HG03460 (cell line): ENCODE data around the gene TMC1.
"Not testable (repeated sequence)": the region's sequence is repeated elsewhere in the genome, so short reads cannot be mapped to it uniquely, and the experiment has no call there.

Source experiments
- ATAC-seq: cut with Tn5 transposase; IDR thresholded peaks from one replicate; pipeline ENCODE4 v1.9.1; 2021; ENCODE audit not compliant: unreplicated experiment

TMC1 gene

DNA sequence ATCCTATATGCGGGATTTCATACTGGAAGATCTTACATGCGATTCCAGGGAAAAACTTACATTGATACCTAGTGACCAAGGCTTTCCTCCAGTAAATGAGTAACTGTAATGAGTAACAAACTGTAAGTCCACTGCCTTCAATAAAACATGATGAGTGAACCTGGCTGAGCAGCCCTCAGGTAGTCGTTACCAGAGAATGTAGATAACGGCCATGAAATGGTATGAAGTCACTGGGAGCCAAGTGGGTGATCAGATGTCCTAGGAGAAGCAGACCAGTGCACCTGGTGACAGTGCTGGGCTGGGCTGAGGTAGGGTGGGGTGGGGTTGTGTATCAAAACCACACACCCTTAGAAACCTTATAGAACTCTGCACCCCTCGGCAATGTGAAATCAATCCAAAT lies 227.9 kb downstream of the TMC1 start:
- ATAC-seq: no peak

DNA sequence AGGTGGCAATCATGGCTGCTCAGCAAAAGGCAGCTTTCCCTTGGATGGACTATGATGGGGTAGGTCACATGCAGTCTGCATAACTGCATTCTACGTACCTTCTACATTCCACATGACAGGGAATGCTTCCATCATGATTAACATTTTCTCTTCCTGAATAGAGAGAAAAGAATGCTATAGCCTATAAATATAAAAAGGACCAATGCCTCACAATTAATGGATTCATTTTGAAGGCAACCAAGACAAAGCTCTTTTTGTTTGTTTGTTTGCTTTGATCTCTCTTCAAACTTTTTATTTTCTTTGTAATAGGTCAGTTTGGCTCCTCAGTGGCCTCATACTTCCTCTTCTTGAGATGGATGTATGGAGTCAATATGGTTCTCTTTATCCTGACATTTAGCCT lies 230.1 kb downstream of the TMC1 start:
- no peak for ATAC-seq

DNA sequence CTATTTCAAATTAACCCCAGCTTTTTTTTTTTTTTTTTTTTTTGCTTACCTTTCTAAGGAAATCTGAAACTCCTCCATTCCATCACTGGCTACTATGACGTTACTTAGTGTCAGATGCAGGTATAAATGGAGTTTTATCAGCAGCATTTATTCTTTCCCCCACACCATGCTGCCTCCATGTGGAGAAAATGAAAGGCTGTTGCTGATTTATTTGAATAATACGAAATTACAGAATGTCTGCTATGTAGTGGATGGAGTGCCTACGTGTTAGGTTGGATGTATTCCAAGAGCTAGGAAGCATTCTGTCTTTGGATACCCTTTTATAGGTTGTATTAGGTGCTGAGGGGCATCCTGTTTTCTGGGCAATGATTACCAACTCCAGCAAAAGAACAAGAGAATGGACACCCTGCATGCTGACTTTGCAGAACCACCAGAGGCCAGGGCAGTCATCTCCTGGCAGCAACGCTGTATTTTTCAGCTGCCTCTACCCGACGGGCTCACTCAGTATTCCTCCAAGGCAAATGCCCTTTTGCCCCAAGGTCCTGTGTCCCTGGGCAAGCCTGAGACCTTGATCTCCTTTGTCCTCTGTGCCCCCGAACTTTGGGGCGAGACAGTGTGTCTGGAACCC lies 232.0 kb downstream of the TMC1 start:
- no peak for ATAC-seq

DNA sequence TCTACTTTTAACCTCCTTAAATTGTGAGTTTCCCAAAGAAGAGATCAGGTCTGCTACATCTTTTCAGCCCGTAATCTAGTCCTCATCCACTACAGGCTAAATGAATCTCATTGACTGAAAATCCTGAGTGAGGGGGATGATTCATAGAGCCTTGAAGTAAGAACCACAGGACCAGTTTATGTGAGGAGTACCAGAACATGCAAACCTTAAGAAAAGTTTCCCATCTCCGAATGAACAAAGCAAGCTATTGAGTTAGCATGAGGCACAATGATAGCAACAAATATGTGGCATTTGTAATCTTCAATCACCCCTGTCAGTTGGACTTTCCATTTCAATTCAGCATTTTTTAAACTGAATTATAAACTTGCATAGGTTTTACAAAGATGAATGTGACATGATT lies 234.4 kb downstream of the TMC1 start:
- ATAC-seq: no peak

DNA sequence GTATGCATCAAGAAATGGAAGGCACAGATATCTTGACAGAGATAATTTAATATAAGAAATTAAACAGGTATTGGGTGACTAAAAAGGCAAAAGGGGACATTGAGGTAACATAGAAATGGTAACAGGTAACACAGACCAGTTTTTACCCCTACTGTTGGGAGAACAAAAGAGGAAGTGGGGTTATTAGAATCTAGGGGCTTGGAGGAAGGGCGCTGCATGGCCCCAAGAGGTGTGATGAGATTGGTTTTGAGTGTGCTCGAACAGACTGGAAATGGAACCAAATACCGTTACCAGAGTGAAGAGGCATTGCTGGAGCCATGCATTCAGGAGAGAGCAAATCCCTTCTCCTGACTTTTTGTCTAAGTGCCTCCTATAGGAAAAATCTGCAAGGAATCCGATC lies 237.5 kb downstream of the TMC1 start:
- no peak for ATAC-seq

DNA sequence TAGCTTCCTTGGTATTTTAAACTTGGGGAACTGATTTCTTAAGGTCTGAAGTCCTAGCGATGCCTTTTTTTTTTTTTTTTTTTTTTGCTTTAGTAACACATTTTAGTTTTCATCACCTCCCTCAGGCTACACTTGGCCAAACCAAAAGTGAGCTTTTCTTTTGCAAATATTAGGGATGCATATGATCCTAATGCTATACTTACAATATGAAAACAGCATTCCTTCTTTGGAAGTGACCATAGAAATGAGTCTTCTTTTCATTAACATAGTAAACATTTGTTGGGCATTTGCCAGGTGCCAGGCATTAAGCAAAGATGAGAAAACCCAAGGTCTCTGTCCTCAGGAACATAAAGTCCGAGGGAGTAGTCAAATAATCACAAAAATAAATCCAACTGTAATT lies 241.6 kb downstream of the TMC1 start:
- no peak for ATAC-seq

DNA sequence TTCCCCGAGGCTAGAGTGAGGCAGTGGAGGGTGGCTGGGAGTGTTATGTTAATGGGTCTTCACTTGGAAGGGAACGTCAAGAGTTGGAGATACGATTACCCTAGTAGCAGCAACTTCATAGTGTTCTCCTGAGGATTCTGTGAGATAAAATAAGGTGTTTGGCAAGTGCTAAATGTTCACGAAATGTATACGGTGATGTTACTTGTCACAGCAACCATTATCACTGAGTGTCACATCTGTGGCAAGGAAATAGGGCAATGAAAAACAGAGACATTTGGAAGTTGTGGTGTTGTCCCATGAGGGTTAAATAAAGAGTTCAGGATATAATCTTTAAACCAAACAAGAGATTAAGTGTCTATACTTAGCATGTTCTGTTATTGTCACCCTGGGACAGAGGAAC lies 248.1 kb downstream of the TMC1 start:
- ATAC-seq: no peak

DNA sequence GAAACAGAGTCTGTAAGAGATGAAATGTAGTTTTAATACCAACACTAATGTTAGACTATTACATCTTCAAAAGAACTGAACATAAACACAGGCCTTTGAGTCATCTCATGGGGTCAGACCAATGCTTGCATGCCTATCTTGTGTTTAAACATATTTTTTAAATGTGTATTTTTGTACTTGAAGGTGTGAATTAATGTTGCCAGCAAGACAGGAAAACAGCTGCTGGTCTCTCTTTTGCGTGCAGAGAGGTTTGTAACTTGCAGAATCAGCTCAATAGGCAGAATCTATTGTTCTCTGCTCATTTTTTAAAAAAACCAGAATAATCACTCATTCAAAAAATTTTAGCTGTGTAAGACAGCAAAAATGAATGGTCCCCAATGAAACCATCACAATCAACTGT lies 251.3 kb downstream of the TMC1 start:
- ATAC-seq: no peak

DNA sequence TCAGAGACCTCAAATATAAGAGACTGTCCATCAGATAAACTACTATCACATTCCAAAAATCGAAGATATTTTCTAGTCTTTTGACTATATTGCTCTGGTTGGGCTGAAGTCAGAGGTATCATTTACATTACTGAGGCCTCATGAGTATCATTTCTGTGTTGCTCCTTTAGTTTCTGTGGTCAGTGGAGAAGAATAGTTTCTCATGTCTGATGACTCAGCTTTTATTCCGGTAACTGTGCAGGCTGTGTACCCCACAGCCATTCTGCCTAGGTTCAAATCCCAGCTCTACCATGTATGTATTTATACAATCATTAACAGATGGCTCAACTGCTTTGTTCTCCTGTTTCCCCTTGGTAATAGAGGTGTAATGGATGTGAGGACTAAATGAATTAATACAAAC lies 252.2 kb downstream of the TMC1 start:
- ATAC-seq: no peak

DNA sequence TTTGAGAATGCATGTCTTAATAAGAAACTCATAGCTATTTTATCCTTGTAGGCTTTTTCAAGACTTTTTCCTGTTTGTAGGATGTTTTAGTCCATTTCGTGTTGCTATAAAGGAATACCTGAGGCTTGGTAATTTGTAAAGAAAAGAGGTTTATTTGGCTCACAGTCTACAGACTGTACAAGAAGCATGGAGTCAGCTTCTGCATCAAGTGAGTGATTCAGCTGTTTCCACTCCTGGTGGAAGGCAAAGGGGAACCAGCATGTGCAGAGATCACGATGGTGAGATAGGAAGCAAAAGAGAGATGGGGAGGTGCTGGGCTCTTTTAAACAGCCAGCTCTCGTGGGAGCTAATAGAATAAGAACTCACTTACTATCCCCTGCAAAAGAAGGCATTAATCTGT lies 254.2 kb downstream of the TMC1 start:
- ATAC-seq: no peak

DNA sequence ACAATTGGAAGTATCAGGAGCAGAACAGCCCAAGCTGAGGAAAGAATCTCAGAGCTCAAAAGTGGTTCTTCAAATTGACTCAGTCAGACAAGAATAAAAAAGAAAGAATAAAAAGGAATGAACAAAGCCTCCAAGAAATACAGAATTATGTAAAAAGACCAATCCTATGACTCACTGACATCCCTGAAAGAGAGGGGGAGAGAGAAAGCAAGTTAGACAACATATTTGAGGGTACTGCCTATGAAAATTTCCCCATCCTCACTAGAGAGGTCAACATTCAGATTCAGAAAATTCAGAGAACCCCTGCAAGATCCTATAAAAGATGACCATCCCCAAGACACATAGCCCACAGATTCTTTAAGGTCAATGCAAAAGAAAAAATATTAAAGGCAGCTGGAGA lies 258.2 kb downstream of the TMC1 start:
- ATAC-seq: no peak

DNA sequence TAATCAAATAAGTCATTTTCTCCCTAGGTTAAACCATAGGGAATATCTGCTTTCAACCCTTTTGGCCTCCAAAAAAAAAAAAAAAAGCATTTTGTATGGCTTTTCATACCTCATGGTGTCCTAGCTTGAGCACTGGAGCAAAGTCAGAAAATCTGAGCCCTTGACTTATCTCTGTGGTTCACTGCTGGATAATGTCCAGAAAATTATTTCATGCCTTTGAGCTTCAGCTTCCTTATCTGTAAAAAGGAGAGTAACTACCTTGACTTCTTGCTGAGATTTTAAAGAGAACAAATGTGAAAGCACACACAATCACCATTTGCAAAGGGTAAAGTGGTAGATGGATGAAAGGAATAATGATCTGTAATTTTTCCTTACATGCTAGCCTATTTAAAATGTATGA lies 265.5 kb downstream of the TMC1 start:
- no peak for ATAC-seq

DNA sequence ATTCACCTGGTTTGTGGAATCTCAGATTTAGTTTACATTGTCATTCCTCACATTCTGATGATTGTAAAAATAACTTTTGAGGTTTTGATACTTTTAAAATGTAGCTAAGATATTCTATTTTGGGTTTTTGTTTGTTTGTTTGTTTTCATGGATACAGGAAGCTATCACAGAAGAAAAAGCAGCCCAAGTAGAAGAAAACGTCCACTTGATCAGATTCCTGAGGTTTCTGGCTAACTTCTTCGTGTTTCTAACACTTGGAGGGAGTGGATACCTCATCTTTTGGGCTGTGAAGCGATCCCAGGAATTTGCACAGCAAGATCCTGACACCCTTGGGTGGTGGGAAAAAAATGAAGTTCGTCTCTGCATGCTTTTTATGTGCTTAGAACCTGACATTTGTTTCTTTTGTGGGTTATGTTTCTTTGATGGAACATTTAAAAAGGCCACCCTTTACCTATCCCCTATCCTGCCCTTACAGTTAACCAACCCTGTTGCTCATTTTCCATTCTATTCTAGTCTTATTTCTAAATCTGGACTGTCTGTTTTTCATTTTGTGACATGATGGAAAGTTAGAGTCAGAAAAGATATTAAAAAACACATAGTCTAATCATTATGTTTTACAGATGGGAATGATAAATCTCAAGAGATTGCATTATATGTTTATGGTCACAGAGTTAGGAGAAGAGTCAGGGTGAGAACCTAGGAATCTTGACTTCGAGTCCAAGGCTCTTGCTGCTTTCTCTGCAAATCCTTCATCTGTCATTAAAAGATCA lies 267.7 kb downstream of the TMC1 start:
- no peak for ATAC-seq

DNA sequence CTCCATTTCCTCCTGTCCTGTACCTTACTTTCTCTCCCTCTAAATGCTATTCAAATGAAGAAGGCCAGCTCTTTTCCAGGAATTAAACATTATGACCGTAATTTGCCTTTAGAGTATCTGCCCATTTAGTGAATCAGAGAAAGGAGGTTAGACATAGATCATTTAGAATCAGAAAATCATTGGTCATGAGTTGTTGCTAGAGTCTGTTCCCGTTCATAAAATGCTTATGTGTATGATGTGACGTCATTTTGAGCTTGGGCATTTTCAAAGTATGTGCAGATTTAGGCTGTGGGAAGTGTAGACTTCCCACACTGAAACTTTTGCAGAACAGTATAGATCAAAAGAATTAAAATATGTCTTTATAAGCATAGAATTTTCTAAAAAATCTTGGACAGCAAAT lies 268.5 kb downstream of the TMC1 start:
- ATAC-seq: no peak

DNA sequence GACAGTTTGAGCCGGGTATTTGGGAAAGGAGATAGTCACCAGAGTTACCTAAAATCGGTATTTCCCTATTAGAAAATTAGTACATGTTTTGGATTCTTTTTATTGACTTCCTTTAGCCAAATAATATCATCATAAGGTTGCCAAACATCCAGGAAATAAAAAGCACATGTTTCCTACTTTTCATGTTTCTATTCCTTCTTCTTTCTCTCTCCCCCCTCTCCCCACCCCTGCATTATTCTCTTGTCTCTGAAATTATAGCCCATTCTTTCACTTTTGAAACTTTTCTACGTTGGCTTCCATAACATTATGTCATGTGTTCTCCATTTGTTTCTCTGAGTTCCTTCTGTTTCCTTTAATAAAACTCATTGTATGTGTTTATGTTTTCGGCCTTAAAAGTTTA lies 269.6 kb downstream of the TMC1 start:
- no peak for ATAC-seq

DNA sequence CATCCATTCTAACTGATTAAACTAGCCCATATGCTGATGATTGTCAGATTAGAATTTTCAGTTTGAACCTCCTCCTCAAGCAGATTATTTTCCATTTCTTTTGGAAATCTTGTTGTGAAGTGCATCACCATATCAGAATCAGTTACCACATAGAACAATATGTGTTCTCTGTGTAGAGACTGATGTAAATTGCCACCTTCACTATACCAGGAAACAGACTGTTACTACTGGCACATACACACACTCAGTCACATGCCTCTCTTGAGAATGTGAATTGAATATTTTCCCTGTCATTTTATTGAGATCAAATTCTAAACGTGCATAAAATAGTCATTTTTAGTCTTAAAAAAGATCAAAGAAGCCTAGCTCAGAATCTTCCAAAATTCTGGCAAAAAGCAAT lies 270.0 kb downstream of the TMC1 start:
- ATAC-seq: no peak

DNA sequence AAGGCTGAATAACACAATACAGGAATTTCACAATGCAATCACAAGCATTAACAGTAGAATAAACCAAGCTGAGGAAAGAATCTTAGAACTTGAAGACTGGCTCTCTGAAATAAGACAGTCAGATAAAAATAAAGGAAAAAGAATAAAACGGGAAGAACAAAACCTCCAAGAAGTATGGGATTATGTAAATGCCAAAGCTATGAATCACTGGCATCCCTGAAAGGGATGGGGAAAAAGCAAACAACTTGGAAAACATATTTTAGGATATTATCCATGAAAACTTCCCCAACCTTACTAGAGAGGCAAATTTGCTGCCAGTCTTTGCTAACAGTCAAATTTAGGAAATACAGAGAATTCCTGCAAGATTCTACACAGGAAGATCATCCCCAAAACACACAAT lies 273.5 kb downstream of the TMC1 start:
- ATAC-seq: no peak

DNA sequence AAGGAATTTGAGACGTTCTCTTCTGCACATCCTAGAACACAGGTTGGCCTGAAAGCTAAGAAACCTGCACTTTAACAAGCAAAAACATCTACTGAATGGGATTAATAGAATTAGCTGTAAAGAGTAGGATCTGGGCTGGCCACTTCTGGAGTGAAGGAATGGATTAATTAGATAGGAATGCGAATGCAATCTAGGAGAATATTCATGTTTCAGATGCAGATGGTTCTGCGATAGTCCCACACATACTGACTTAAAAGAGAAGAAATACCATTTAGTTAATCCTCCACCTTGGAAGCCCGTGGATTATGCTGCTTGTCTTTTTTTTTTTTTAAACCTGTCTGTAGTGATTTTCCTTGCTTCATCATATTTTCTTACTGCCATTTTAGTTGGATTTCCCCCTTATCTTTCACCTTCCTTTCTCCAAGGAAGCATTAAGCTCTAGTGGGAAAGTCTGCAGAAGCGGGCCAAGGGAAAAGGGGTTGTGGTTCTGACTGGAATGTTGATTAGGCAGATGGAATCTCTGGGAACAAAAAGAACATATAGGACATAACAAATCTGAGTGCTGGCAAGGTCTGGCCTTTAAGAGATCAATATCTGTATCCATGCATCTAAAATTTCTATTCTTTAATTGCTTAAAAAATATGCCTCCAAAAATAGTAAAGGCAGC lies 279.1 kb downstream of the TMC1 start:
- no peak for ATAC-seq

DNA sequence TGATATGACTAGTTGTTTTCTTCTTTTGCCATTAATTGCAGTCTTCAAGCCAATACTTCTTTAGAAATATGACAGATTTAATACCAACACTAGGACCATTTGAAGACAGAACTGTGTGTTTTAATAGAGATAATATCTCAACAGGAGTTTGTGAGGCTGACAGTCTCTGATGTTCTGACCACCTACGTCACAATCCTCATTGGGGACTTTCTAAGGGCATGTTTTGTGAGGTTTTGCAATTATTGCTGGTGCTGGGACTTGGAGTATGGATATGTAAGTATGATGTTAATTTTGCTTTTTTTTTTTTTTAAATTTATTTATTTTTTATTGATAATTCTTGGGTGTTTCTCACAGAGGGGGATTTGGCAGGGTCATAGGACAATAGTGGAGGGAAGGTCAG lies 283.8 kb downstream of the TMC1 start:
- no peak for ATAC-seq

DNA sequence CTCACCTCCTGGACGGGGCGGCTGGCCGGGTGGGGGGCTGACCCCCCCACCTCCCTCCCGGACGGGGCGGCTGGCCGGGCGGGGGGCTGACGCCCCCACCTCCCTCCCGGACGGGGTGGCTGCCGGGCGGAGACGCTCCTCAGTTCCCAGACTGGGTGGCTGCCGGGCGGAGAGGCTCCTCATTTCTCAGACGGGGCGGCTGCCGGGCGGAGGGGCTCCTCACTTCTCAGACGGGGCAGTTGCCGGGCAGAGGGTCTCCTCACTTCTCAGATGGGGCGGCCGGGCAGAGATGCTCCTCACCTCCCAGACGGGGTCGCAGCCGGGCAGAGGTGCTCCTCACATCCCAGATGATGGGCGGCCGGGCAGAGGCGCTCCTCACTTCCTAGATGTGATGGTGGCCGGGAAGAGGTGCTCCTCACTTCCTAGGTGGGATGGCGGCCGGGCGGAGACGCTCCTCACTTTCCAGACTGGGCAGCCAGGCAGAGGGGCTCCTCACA lies 285.0 kb downstream of the TMC1 start:
- ATAC-seq: not testable (repeated sequence)

DNA sequence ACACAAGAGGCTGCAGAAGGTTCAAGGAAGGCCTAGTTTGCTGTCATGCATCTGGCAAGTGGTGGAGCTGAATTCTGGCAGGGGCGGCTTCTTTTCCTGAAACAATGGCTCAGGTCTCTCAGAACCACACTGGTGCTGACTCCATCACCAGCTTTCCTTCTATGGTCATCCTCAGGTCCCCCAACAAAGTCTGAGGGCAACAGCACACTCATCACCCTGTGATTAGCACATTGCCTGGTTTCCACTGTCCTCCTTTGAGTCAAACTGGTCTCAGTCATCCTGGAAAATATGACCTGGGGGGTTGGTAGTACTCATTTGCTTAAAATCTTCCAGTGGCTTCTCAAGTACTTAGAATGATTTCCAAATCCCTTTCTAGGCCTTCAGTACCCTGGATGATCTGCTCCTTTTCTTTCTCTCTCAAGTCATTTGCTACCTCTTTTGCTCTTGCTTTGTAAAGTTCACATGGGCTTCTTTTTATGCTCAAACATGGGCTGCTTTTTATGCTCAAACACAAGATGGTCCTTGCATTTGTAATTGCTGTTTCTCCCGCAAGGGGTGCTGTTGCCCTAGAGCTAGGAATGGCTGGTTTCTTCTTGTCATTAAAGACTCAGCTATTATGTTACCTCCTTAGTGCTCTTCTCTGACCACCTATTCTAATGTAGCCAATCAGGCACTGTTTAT lies 286.5 kb downstream of the TMC1 start:
- no peak for ATAC-seq

DNA sequence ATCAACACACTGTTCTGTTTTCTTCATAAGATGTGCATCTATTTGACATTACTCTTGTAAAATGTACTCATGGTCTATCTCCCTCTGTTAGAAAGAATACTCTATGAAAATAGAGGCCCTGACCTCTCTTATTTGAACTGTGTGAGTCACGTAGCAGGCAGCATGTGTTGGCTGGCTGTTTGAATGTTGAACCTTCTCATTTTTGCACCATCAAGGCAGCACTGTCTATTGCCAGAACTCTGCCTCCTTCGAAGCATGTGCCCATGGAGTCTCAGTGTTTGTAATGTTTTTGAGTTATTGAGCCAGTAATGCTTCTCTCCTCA lies 287.0 kb downstream of the TMC1 start:
- no peak for ATAC-seq
